Panc1 (cell line): ENCODE results near the gene ZNF678. TPM values are rescaled to one million over a fixed set of nuclear protein-coding genes. Genes with fewer than 3 reads are reported as not detected.

Experiments
- ATAC-seq: fragments of 200-7000 bp; cut with Tn5 transposase; 2 replicates; pipeline ENCODE4 v1.9.1; 2020; ENCODE audit warnings: mild to moderate bottlenecking, moderate library complexity
- BruUV-seq: library from RNA; stranded (reverse); fragments of 400-500 nt; replicated peaks from 2 replicates; lab custom pipeline; 2021; lab: Mats Ljungman, UMichigan
- CTCF ChIA-PET: fragments of 300-600 bp; sonication (Branson Sonifier 250); formaldehyde crosslinking; loops from one replicate; lab custom pipeline; 2022; ENCODE audit warnings: antibody characterized with exemption; lab: Charles Lee
- POLR2A ChIA-PET: fragments of 300-600 bp; sonication (Branson Sonifier 250); formaldehyde crosslinking; loops from one replicate; lab custom pipeline; 2022; ENCODE audit warnings: antibody characterized with exemption; lab: Charles Lee
- DNase-seq: peaks from one replicate; pipeline ENCODE4 v3.0.0-alpha.2; 2010; ENCODE audit warnings: low read depth, low spot score
- H3K27ac ChIP-seq: 2 replicates; pipeline ENCODE4 v1.5.1; 2011; ENCODE audit warnings: mild to moderate bottlenecking, low read length, inconsistent platforms
- H3K27me3 ChIP-seq: fragments of 200-500 bp; sonication (Bioruptor generic); 2 replicates; pipeline ENCODE4 v1.6.0; 2014; ENCODE audit warnings: low read length, inconsistent platforms; ENCODE audit not compliant: control insufficient read depth, insufficient read depth
- H3K36me3 ChIP-seq: fragments of 200-500 bp; sonication (Bioruptor generic); 2 replicates; pipeline ENCODE4 v1.5.1; 2014; ENCODE audit warnings: inconsistent platforms, mild to moderate bottlenecking, low read length, moderate library complexity; ENCODE audit not compliant: control insufficient read depth, insufficient read depth
- H3K4me1 ChIP-seq: 2 replicates; pipeline ENCODE4 v1.5.1; 2011; ENCODE audit warnings: inconsistent platforms, mild to moderate bottlenecking, low read length, moderate library complexity; ENCODE audit not compliant: control insufficient read depth, insufficient read depth
- H3K4me3 ChIP-seq, 2 experiments: 2 replicates each; pipeline ENCODE4 v1.5.1; 2011 to 2012; ENCODE audit warnings: low read depth in 2 of 2, low read length in 2 of 2, mild to moderate bottlenecking in 2 of 2, inconsistent platforms in 1 of 2, moderate library complexity in 1 of 2
- H3K9me3 ChIP-seq: fragments of 200-500 bp; sonication (Bioruptor generic); 2 replicates; pipeline ENCODE4 v1.5.1; 2014; ENCODE audit warnings: low read depth, mild to moderate bottlenecking, inconsistent platforms, low read length, moderate library complexity; ENCODE audit not compliant: control insufficient read depth, insufficient read depth
- POLR2AphosphoS5 ChIP-seq: IDR thresholded peaks from 2 replicates; pipeline ENCODE4 v1.6.1; 2012; ENCODE audit warnings: mild to moderate bottlenecking, low read depth, low read length, moderate library complexity
- REST ChIP-seq, 2 experiments: IDR thresholded peaks; 2 replicates each; pipeline ENCODE4 v1.6.1; 2011 to 2012; ENCODE audit warnings: low read depth in 2 of 2, control low read depth in 1 of 2, low read length in 1 of 2, mild to moderate bottlenecking in 1 of 2, moderate library complexity in 1 of 2; ENCODE audit not compliant: insufficient read depth in 1 of 2
- SIN3A ChIP-seq: IDR thresholded peaks from 2 replicates; pipeline ENCODE4 v1.6.1; 2012; ENCODE audit warnings: low read depth, mild to moderate bottlenecking, low read length, moderate library complexity, borderline replicate concordance; ENCODE audit not compliant: insufficient read depth
- TCF7L2 ChIP-seq: IDR thresholded peaks from 2 replicates; pipeline ENCODE4 v1.6.1; 2011; ENCODE audit warnings: mild to moderate bottlenecking, low read depth, low read length, inconsistent platforms
- in situ Hi-C: cut with HindIII; loops from 2 replicates; pipeline ENCODE4 v1.10.0; 2016; ENCODE audit warnings: low sequenced_read_pairs, low pct_unique_long_range_greater_than_20kb
- intact Hi-C: fragments of 100-400 bp; cut with micrococcal nuclease; formaldehyde crosslinking; loops from one replicate; pipeline ENCODE4 v1.10.0; 2022; ENCODE audit not compliant: unreplicated experiment
- total RNA-seq: library from RNA; stranded (reverse); gene quantifications from one replicate; pipeline ENCODE4 v1.2.1, GENCODE V29; 2021; ENCODE audit not compliant: unreplicated experiment
- TF ChIP-seq, protein P1 (sequence below): fragments of 450-650 bp; IDR thresholded peaks from 2 replicates; pipeline ENCODE4 v1.5.1; 2017; ENCODE audit warnings: mild to moderate bottlenecking

ZNF678 gene
- total RNA-seq, 1 experiment from 2014 or later: 8.0 TPM

DNA sequence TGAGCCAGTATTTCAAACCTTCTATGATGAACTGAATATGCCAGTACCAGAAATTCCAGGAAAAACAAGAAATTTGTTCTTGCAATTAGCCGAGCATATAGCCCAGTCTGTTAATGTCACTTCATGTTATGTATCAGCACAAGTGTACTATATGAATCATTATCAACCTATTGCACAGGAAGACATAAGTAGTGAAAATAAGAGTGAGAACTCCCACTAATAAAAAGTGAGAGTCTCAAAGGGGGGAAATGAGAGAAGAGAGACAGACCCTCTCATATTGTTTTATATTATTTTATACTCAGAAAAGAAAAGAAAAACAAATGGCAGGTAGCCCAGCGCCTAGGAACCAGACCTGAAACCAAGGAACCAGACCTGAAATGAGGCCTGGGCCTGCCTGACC is 155.6 kb downstream of the ZNF678 start:
- peaks cover 3% of the 10 kb centered on the region; the same call in 1 of the 2 replicates for H3K9me3 ChIP-seq
- ChIA-PET POLR2A (no interaction called here), CTCF (no interaction called here)
- no peak for TF ChIP-seq SIN3A
- TF ChIP-seq REST (IDR thresholded peaks at IDR 0.05; ENCODE audit: insufficient read depth in 1 of 2, low read depth in 2 of 2, low read length in 1 of 2): no peak
- TF ChIP-seq, protein P1, sequence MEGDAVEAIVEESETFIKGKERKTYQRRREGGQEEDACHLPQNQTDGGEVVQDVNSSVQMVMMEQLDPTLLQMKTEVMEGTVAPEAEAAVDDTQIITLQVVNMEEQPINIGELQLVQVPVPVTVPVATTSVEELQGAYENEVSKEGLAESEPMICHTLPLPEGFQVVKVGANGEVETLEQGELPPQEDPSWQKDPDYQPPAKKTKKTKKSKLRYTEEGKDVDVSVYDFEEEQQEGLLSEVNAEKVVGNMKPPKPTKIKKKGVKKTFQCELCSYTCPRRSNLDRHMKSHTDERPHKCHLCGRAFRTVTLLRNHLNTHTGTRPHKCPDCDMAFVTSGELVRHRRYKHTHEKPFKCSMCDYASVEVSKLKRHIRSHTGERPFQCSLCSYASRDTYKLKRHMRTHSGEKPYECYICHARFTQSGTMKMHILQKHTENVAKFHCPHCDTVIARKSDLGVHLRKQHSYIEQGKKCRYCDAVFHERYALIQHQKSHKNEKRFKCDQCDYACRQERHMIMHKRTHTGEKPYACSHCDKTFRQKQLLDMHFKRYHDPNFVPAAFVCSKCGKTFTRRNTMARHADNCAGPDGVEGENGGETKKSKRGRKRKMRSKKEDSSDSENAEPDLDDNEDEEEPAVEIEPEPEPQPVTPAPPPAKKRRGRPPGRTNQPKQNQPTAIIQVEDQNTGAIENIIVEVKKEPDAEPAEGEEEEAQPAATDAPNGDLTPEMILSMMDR: no peak
- TF ChIP-seq POLR2AphosphoS5: no peak
- no peak for TF ChIP-seq TCF7L2
- no peak for ATAC-seq
- H3K4me1 ChIP-seq: no peaks in the 10 kb centered on the region
- intact Hi-C loops: no loop called here
- no peak for DNase-seq
- in situ Hi-C loops: no loop called here
- no peak overlapping the region for H3K27ac ChIP-seq
- BruUV-seq: no TSS peak
- no peak overlapping the region for H3K4me3 ChIP-seq
- H3K36me3 ChIP-seq: no peaks in the 10 kb centered on the region
- no peaks in the 10 kb centered on the region for H3K27me3 ChIP-seq

DNA sequence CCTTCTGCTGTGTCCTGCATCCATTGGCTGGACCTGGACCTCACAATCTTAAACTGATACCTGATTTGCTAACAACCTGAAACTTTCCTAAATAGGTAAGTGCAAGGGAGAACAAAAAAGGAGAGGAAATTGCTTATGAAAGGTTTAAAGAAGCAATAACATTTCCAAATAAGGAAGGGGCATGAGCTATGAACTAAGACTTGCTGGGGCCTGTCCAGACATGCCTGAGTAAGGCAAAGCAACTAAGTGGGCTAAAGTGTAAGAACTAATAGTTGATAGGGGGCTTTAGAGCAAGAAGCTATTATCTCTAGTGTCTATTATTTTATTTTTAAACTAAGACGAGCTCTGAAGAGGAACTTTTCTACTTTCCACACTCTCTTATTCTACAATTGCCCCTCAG is 160.1 kb downstream of the ZNF678 start:
- BruUV-seq: no TSS peak
- DNase-seq (no peak), ATAC-seq (no peak)
- Histone ChIP-seq H3K36me3 (no peaks in the 10 kb centered on the region), H3K9me3 (peaks cover 3% of the 10 kb centered on the region; the same call in 1 of the 2 replicates), H3K27ac (no peak overlapping the region), H3K4me3 (no peak overlapping the region), H3K4me1 (peaks cover 4% of the 10 kb centered on the region; the same call in 1 of the 2 replicates), H3K27me3 (no peaks in the 10 kb centered on the region)
- in situ Hi-C loops (no loop called here), intact Hi-C loops (no loop called here)
- TF ChIP-seq REST (IDR thresholded peaks at IDR 0.05; ENCODE audit: insufficient read depth in 1 of 2, low read depth in 2 of 2, low read length in 1 of 2): no peak
- TF ChIP-seq, protein P1: no peak
- TF ChIP-seq POLR2AphosphoS5: no peak
- TF ChIP-seq SIN3A: no peak
- no peak for TF ChIP-seq TCF7L2
- ChIA-PET POLR2A (no interaction called here), CTCF (no interaction called here)
